K562 (cell line): ENCODE measurements around the gene MDM1. TPM values are rescaled to one million over a fixed set of nuclear protein-coding genes. Genes with fewer than 3 reads are reported as not detected.

ENCODE experiments used
- ETV1 ChIP-seq: fragments of 450-650 bp; conservative IDR thresholded peaks from 2 replicates; pipeline ENCODE4 v1.6.1; 2016; ENCODE audit warnings: missing genetic modification characterization, control low read depth, low read depth, missing compliant biosample characterization
- NFIX ChIP-seq: fragments of 250-450 bp; sonication (Bioruptor Pico); IDR thresholded peaks from 2 replicates; pipeline ENCODE4 v1.4.0; 2020; ENCODE audit warnings: low read depth, mild to moderate bottlenecking, moderate library complexity
- ZNF263 ChIP-seq: sonication (generic); formaldehyde crosslinking; IDR thresholded peaks from 2 replicates; pipeline ENCODE4 v1.8.0; 2022; ENCODE audit warnings: mild to moderate bottlenecking, missing genetic modification reagents, borderline replicate concordance
- ZNF318 ChIP-seq, 2 experiments: fragments of 450-650 bp; IDR thresholded peaks; 2 replicates each; pipeline ENCODE4 v1.6.1; 2016; ENCODE audit warnings: mild to moderate bottlenecking in 2 of 2, borderline replicate concordance in 1 of 2, low read depth in 1 of 2, moderate library complexity in 1 of 2
- polyA plus RNA-seq, 8 experiments: library from polyadenylated mRNA; depleted of rRNA in 4 of 8; stranded (reverse) in 5 of 8; unstranded in 3 of 8; fragments of >200 nt; fragmentation: Nextera tagmentation in 2 of 8; fragmentation: Illumina TruSeq in 1 of 8; extraction: Ambion mirVana in 2 of 8; extraction: Trizol in 1 of 8; gene quantifications; 2 replicates each; pipeline versions ENCODE4 v1.2.1 to v1.2.3, GENCODE V29; 2011 to 2014; ENCODE audit warnings: inconsistent platforms in 1 of 8, missing spikeins in 1 of 8
- total RNA-seq, 7 experiments: library from RNA; depleted of rRNA in 6 of 7; stranded (reverse); fragments of >200 nt in 6 of 7; fragmentation: Illumina TruSeq in 2 of 7; extraction: Trizol in 2 of 7; gene quantifications; 2 replicates each; pipeline versions ENCODE4 v1.2.1 to v1.2.3, GENCODE V29; 2011 to 2021; ENCODE audit warnings: low replicate concordance in 1 of 7

The MDM1 gene
- total and polyA plus RNA-seq, 9 of the 15 experiments (the other 6 are each of a cell fraction or from before 2014, with no cell fraction given): 7.5 to 16.8 (median 13.1) TPM

- TF ChIP-seq ZNF318 (IDR thresholded peaks at IDR 0.05; ENCODE audit: borderline replicate concordance in 1 of 2, low read depth in 1 of 2) (no peak), ETV1 (tag) (no peak), NFIX (no peak), ZNF263 (no peak)
These were observed 6.2 kb downstream of the MDM1 start (continued) for GRCh38 chr12:68325966-68326365.
